ENCODE results near the gene LIPI. TPM values are rescaled to one million over a fixed set of nuclear protein-coding genes. Genes with fewer than 3 reads are reported as not detected.

The LIPI gene
- total and polyA plus RNA-seq, 2 donors from 2014 or later, result not detected

DNA sequence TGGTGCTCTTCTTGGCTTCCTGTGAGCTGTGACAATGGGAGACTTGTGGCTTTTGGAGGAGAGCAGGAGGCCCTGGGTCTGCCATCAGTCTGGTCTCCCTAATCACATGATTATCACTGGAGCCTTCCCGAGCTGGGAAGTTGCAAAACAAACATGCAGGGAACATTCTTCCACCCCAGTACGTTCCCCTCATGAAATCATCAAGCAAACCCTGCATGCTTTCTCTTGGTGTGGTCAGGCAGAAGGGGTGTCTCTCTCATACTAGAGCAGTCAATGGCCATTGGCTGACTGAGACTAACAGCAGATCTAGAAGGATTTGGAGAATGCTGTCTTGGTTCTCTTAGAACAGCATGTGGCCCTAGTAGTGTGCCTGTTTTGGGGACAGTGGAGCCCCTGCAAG, 111.2 kb downstream of the LIPI start:
- FAIRE-seq, result no peak
- Histone ChIP-seq H3K9ac (ENCODE audit: low read length in 3 of 3) (no peak overlapping the region), H3K36me3 (ENCODE audit: control insufficient read depth in 2 of 3, insufficient read depth in 3 of 3, low read length in 3 of 3) (peaks cover 0 to 5% (median 0%) of the 10 kb centered on the region in 3 donors), H3K4me1 (ENCODE audit: control insufficient read depth in 2 of 3, insufficient read depth in 2 of 3, low read depth in 1 of 3, low read length in 3 of 3) (no peaks in the 10 kb centered on the region), H3K27ac (ENCODE audit: low read depth in 2 of 2, low read length in 2 of 2) (no peak overlapping the region), H3K9me3 (ENCODE audit: control insufficient read depth in 2 of 3, insufficient read depth in 1 of 3, low read length in 3 of 3) (peaks cover 0 to 4% (median 0%) of the 10 kb centered on the region in 3 donors), H3K27me3 (ENCODE audit: control insufficient read depth, insufficient read depth, low read length) (no peaks in the 10 kb centered on the region), H3K4me3 (ENCODE audit: low read length in 3 of 3) (no peak overlapping the region)
- intact Hi-C loops (cut with DNase I), result no loop called here
- TF ChIP-seq, protein P1, sequence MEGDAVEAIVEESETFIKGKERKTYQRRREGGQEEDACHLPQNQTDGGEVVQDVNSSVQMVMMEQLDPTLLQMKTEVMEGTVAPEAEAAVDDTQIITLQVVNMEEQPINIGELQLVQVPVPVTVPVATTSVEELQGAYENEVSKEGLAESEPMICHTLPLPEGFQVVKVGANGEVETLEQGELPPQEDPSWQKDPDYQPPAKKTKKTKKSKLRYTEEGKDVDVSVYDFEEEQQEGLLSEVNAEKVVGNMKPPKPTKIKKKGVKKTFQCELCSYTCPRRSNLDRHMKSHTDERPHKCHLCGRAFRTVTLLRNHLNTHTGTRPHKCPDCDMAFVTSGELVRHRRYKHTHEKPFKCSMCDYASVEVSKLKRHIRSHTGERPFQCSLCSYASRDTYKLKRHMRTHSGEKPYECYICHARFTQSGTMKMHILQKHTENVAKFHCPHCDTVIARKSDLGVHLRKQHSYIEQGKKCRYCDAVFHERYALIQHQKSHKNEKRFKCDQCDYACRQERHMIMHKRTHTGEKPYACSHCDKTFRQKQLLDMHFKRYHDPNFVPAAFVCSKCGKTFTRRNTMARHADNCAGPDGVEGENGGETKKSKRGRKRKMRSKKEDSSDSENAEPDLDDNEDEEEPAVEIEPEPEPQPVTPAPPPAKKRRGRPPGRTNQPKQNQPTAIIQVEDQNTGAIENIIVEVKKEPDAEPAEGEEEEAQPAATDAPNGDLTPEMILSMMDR (IDR thresholded peaks at IDR 0.05; ENCODE audit: borderline replicate concordance, extremely low read depth, insufficient read depth), result no peak
- DNase-seq, result no peak

DNA sequence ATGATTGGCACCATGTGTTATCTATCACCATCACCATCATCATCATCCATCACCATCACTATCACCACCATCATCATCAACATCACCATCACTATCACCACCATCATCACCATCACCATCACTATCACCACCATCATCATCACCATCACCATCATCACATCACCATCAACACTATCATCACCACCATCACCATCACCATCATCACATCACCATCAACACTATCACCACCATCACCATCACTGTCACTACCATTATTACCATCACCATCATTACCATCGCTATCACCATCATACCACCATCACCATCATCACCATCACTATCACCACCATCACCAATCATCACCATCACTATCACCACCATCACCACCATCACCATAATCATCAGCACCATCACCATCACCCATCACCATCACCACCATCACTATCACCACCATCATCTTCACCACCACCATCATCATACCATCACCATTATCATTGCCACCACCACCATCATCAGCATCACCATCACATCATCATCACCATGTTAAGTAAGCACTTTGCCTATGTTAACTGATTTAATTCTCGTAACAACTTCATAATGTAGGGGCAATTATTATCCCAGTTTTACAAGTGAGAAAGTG, 112.8 kb downstream of the LIPI start:
- intact Hi-C loops (cut with DNase I), result no loop called here

DNA sequence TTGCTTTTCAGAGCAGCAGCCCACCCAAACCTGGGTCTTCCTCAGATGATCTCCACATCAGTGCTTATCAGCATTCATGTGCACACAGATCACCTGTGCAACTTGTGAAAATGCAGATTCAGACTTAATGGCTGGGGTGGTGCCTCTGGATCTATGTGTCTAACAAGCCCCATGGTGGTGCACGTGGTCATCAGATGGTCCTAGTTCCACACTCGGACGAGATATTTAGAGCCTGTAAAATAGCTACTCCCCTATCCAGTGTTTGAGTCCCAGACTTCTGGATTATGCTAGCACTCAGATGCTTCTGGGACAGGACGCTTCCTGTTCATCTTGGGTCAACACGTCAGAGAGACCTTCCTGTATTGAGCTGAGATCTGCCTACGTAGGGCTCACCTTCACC, 114.2 kb downstream of the LIPI start:
- no peak for DNase-seq
- H3K4me1 ChIP-seq (ENCODE audit: control insufficient read depth in 2 of 3, insufficient read depth in 2 of 3, low read depth in 1 of 3, low read length in 3 of 3), result no peaks in the 10 kb centered on the region
- intact Hi-C loops (cut with DNase I), result no loop called here
- H3K4me3 ChIP-seq (ENCODE audit: low read length in 3 of 3), result no peak overlapping the region
- TF ChIP-seq, protein P1 (IDR thresholded peaks at IDR 0.05; ENCODE audit: borderline replicate concordance, extremely low read depth, insufficient read depth), result no peak
- H3K9me3 ChIP-seq (ENCODE audit: control insufficient read depth in 2 of 3, insufficient read depth in 1 of 3, low read length in 3 of 3), result peaks cover 0 to 4% (median 0%) of the 10 kb centered on the region in 3 donors
- no peak for FAIRE-seq
- H3K27ac ChIP-seq (ENCODE audit: low read depth in 2 of 2, low read length in 2 of 2), result no peak overlapping the region
- no peak overlapping the region for H3K9ac ChIP-seq (ENCODE audit: low read length in 3 of 3)
- H3K36me3 ChIP-seq (ENCODE audit: control insufficient read depth in 2 of 3, insufficient read depth in 3 of 3, low read length in 3 of 3), result peaks cover 0 to 5% (median 0%) of the 10 kb centered on the region in 3 donors
- no peaks in the 10 kb centered on the region for H3K27me3 ChIP-seq (ENCODE audit: control insufficient read depth, insufficient read depth, low read length)

More for the DNA sequence above, 112.8 kb downstream of the LIPI start:
- H3K4me3 ChIP-seq (ENCODE audit: low read length in 3 of 3), result peak overlapping the region in 1 of 3 donors; percentile 16
- H3K27me3 ChIP-seq (ENCODE audit: control insufficient read depth, insufficient read depth, low read length), result no peaks in the 10 kb centered on the region
- no peak for FAIRE-seq
- H3K27ac ChIP-seq (ENCODE audit: low read depth in 2 of 2, low read length in 2 of 2), result no peak overlapping the region
- no peak for DNase-seq
- H3K36me3 ChIP-seq (ENCODE audit: control insufficient read depth in 2 of 3, insufficient read depth in 3 of 3, low read length in 3 of 3), result peaks cover 0 to 5% (median 0%) of the 10 kb centered on the region in 3 donors
- TF ChIP-seq, protein P1 (IDR thresholded peaks at IDR 0.05; ENCODE audit: borderline replicate concordance, extremely low read depth, insufficient read depth), result no peak
- peaks cover 0 to 4% (median 0%) of the 10 kb centered on the region in 3 donors for H3K9me3 ChIP-seq (ENCODE audit: control insufficient read depth in 2 of 3, insufficient read depth in 1 of 3, low read length in 3 of 3)
- H3K4me1 ChIP-seq (ENCODE audit: control insufficient read depth in 2 of 3, insufficient read depth in 2 of 3, low read depth in 1 of 3, low read length in 3 of 3), result no peaks in the 10 kb centered on the region
- no peak overlapping the region for H3K9ac ChIP-seq (ENCODE audit: low read length in 3 of 3)

All from kidney (tissue), 14 donors.